HuH-7 (cell line): ENCODE data around the gene CRTC3.
"Not testable (repeated sequence)": the region's sequence is repeated elsewhere in the genome, so short reads cannot be mapped to it uniquely, and the experiment has no call there.

Source experiments
- DNase-seq: peaks from one replicate; pipeline ENCODE4 v3.0.0; 2011; ENCODE audit warnings: low spot score

The CRTC3 gene

GRCh38 chr15:90624278-90624981 lies 94.7 kb downstream of the CRTC3 start:
- DNase-seq: no peak

GRCh38 chr15:90625037-90625436 lies 95.3 kb downstream of the CRTC3 start:
- no peak for DNase-seq

GRCh38 chr15:90629217-90629616 lies 99.5 kb downstream of the CRTC3 start:
- no peak for DNase-seq

- DNase-seq: no peak
Measured at GRCh38 chr15:90633360-90633759, 103.6 kb downstream of the CRTC3 start.

GRCh38 chr15:90636993-90637392 lies 107.3 kb downstream of the CRTC3 start:
- DNase-seq: not testable (repeated sequence)

GRCh38 chr15:90637693-90638092 lies 108.0 kb downstream of the CRTC3 start:
- DNase-seq: no peak

- no peak for DNase-seq
Measured at GRCh38 chr15:90638201-90638691, 108.5 kb downstream of the CRTC3 start.

GRCh38 chr15:90638963-90639362 lies 109.2 kb downstream of the CRTC3 start:
- no peak for DNase-seq

GRCh38 chr15:90640862-90641261 lies 111.1 kb downstream of the CRTC3 start:
- DNase-seq: no peak

- DNase-seq: no peak
Measured at GRCh38 chr15:90641581-90642463, 112.1 kb downstream of the CRTC3 start.

- DNase-seq: no peak
Measured at GRCh38 chr15:90642464-90643300, 113.0 kb downstream of the CRTC3 start.

GRCh38 chr15:90643301-90643632 lies 113.5 kb downstream of the CRTC3 start:
- no peak for DNase-seq

- DNase-seq: no peak
Measured at GRCh38 chr15:90644526-90644925, 114.8 kb downstream of the CRTC3 start.

GRCh38 chr15:90644952-90645725 lies 115.4 kb downstream of the CRTC3 start:
- DNase-seq: no peak

- no peak for DNase-seq
Measured at GRCh38 chr15:90645873-90646575, 116.3 kb downstream of the CRTC3 start.

- DNase-seq: no peak
Measured at GRCh38 chr15:90646662-90647305, 117.1 kb downstream of the CRTC3 start.

GRCh38 chr15:90647326-90647725 lies 117.6 kb downstream of the CRTC3 start:
- DNase-seq: no peak

GRCh38 chr15:90648137-90649070 lies 118.7 kb downstream of the CRTC3 start:
- DNase-seq: peak; percentile 86
